Thoracic aorta (tissue), 2 donors: ENCODE data around the gene RNF207. TPM values are rescaled to one million over a fixed set of nuclear protein-coding genes. Genes with fewer than 3 reads are reported as not detected.

ENCODE experiments used
- ATAC-seq: fragments of 150-250 bp; one replicate; pipeline ENCODE4 v1.8.0; 2017; ENCODE audit warnings: low read depth; ENCODE audit not compliant: insufficient number of reproducible peaks, low FRiP score
- DNase-seq: peaks from one replicate; pipeline ENCODE4 v3.0.0-alpha.2; 2020; ENCODE audit warnings: low spot score
- H3K27ac ChIP-seq, 2 donors: fragments of 200-600 bp; sonication (generic); 1 replicate in 1 of 2; 2 replicates in 1 of 2; pipeline ENCODE4 v1.5.1; 2016; ENCODE audit warnings: mild to moderate bottlenecking in 2 of 2, moderate library complexity in 2 of 2
- H3K27me3 ChIP-seq: fragments of 200-600 bp; sonication (generic); replicated peaks from 2 replicates; pipeline ENCODE4 v1.6.0; 2016; ENCODE audit warnings: mild to moderate bottlenecking; ENCODE audit not compliant: insufficient read depth
- H3K36me3 ChIP-seq: fragments of 200-600 bp; sonication (generic); one replicate; pipeline ENCODE4 v1.5.1; 2016
- H3K4me1 ChIP-seq, 2 donors: fragments of 200-600 bp; sonication (generic); 1 replicate in 1 of 2; 2 replicates in 1 of 2; pipeline versions ENCODE4 v1.5.1 to v1.6.0; 2016; ENCODE audit warnings: low read depth in 2 of 2, mild to moderate bottlenecking in 1 of 2; ENCODE audit not compliant: control insufficient read depth in 1 of 2
- H3K4me3 ChIP-seq: fragments of 200-600 bp; sonication (generic); 2 replicates; pipeline ENCODE4 v1.5.1; 2016; ENCODE audit warnings: mild to moderate bottlenecking
- H3K9me3 ChIP-seq: fragments of 200-600 bp; sonication (generic); 2 replicates; pipeline ENCODE4 v1.5.1; 2016
- CTCF ChIP-seq: fragments of 200-600 bp; sonication (generic); IDR thresholded peaks from one replicate; pipeline ENCODE4 v1.5.1; 2019; ENCODE audit warnings: antibody characterized with exemption
- total RNA-seq, 2 donors: library from RNA; depleted of rRNA; stranded (reverse); fragments of >200 nt; gene quantifications; one replicate each; pipeline versions ENCODE4 v1.1.0 to v1.2.3, GENCODE V29; 2016

Gene RNF207
- total RNA-seq, 2 donors from 2014 or later = 30.5 to 50.1 TPM

GRCh38 chr1:6248161-6248776 lies 42.4 kb downstream of the RNF207 start:
- Histone ChIP-seq H3K36me3 (no peaks in the 10 kb centered on the region), H3K4me1 (peaks cover 3 to 6% of the 10 kb centered on the region in 2 donors), H3K4me3 (no peak overlapping the region), H3K27me3 (peaks cover 26% of the 10 kb centered on the region), H3K9me3 (no peaks in the 10 kb centered on the region), H3K27ac (no peak overlapping the region)
- no peak for TF ChIP-seq CTCF
- ATAC-seq (no peak), DNase-seq (no peak)

GRCh38 chr1:6248932-6249738 lies 43.2 kb downstream of the RNF207 start:
- Histone ChIP-seq H3K36me3 (no peaks in the 10 kb centered on the region), H3K27ac (no peak overlapping the region), H3K9me3 (no peaks in the 10 kb centered on the region), H3K4me3 (no peak overlapping the region), H3K27me3 (peaks cover 21% of the 10 kb centered on the region), H3K4me1 (peaks cover 3 to 6% of the 10 kb centered on the region in 2 donors)
- DNase-seq = no peak
- TF ChIP-seq CTCF = no peak
- no peak for ATAC-seq

GRCh38 chr1:6249739-6250689 lies 44.1 kb downstream of the RNF207 start:
- no peak for ATAC-seq
- peaks cover 3 to 6% of the 10 kb centered on the region in 2 donors for H3K4me1 ChIP-seq
- H3K4me3 ChIP-seq = no peak overlapping the region
- DNase-seq = no peak
- H3K36me3 ChIP-seq = no peaks in the 10 kb centered on the region
- TF ChIP-seq CTCF = no peak
- H3K9me3 ChIP-seq = no peaks in the 10 kb centered on the region
- peaks cover 21% of the 10 kb centered on the region for H3K27me3 ChIP-seq
- no peak overlapping the region for H3K27ac ChIP-seq

DNA sequence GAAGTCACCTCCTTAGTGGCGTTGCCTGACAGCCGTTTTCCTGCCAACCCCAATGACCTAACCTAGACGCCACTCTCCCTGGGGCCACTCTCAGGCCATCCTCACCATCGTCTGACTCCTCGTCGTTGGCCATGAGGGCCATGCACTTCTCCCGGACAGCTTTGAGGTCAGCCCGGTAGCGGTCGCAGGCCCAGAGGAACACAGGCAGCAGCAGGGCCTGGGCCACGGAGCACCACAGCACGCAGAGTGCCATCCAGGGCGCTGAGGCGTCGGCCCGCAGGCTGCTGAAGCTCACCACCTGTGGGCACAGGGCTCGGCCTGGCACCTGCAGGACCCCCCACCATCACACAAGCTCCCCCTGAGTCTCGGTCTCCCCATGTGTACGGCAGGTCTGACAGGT lies 45.3 kb downstream of the RNF207 start:
- Histone ChIP-seq H3K27ac (no peak overlapping the region), H3K4me3 (no peak overlapping the region), H3K36me3 (no peaks in the 10 kb centered on the region), H3K27me3 (peaks cover 16% of the 10 kb centered on the region), H3K4me1 (no peaks in the 10 kb centered on the region), H3K9me3 (no peaks in the 10 kb centered on the region)
- no peak for TF ChIP-seq CTCF
- ATAC-seq (no peak), DNase-seq (no peak)
